KBM-7 (cell line): ENCODE results near the gene PACRG.

Experiments used
- DNase-seq: peaks from one replicate; pipeline ENCODE4 v3.0.0-alpha.2; 2015
- in situ Hi-C: fragments of 300-500 bp; cut with MboI; formaldehyde crosslinking; loops from 2 replicates; pipeline ENCODE4 v1.14.3; 2020; ENCODE audit warnings: low sequenced_read_pairs, low pct_unique_long_range_greater_than_20kb, mixed read lengths

Gene PACRG

DNA sequence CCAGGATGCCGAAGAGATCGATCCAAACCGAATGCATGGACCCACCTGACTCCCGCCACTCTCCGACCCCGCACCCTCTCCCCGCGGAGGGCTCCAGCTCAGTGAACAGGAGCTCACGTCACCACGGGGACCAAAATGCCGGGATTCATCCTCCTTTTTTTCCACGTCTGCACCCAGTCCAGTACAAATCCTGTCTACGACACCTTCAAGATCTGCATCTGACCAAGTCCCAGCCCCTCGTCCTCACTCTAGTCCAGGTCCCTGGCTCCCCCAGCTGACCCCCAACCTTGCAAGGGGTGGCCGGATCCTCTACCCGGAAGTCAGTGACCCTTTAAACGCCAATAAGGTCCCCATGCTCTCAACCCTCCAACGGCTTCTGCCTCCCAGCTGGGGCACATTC is 593.9 kb downstream of the PACRG start:
- in situ Hi-C loops: no loop called here

DNA sequence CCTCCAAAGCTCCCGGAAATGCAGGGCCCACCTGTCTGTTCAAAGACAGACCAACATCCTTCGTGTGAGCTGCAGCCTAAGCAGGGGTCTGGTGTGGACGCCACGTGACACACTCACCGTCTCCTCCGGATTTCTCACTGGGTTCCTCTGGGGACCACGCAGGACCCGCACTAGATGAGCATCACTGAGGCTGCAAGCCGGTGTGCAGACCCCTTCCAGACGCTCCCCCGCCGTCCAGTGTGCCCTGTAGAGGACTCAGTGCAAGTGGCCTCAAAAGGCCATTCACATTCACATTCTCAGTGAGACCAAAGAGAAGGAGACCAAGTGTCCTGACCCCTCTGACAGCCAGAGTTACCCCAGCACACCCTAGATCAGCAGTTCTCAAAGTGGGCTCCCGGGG is 595.5 kb downstream of the PACRG start:
- in situ Hi-C loops: no loop called here
- no peak for DNase-seq

More for the DNA sequence above, 593.9 kb downstream of the PACRG start:
- no peak for DNase-seq

DNA sequence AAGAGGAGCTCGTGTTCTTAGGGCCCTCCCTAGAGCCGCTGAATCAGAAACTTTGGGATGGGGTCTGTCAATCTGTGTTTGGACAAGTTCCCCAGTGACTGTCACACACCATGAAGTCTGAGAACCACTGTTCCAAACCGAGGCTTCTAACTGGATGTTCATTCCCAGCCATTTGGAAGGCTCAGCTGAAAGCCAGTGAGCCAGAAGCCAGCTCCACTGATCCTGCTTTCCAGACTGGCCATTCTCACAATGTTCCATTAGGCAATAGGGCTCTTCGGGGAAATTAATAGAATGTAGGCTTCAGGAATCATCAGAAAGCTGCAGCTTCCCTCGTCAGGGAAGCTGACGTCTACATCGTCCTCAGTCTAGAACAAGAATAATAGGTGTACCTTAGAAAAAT is 595.9 kb downstream of the PACRG start:
- in situ Hi-C loops: no loop called here
- DNase-seq: no peak

DNA sequence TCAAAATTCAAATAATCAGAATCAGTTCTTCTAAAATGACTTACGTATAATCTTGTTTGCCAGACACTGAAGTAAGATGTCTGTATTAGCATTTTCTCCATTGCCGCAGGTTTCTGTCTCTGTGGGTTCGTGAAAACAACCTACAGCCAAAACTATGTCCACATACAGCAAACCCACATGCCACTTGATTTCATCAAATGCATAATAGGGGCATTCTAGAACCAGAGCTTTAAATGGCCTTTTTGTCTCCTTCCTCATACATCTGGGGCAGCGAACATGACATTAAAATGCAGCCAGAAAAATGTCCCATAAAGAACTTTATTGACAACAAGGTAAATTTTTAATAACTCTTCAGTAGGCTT is 596.5 kb downstream of the PACRG start:
- in situ Hi-C loops: no loop called here
- no peak for DNase-seq

DNA sequence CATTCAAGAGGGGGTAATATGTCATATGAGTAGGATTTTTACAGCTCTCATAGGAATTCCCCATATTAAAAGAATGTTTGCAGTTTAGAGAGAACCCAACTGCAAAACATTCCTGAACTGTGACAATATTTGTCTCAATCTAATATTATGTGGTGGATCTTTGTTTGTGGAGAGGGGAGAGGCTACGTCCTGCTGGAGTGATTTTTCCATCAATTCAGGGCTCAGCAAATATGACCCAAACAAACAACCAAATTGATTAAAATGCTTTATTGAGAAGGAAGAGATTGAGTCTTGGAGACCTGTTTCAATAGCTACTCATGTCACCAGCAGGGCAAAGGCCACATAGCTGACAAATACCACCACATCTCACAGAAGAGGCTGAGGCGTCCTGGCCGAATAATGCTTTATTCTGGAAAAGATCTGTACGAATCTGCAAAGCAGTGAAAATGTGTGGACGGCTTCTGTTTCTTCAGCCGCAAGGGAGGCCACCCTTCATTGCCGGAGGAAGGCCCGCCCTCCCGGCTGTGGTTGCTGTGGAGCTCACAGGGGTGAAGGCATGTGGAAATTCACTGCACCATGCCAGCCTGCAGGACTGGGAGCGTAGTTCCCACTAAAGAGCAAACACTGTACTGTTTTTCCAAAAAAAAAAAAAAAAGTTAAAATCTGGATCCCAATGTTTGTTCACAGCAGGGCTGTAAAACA is 597.1 kb downstream of the PACRG start:
- in situ Hi-C loops: no loop called here
- no peak for DNase-seq

DNA sequence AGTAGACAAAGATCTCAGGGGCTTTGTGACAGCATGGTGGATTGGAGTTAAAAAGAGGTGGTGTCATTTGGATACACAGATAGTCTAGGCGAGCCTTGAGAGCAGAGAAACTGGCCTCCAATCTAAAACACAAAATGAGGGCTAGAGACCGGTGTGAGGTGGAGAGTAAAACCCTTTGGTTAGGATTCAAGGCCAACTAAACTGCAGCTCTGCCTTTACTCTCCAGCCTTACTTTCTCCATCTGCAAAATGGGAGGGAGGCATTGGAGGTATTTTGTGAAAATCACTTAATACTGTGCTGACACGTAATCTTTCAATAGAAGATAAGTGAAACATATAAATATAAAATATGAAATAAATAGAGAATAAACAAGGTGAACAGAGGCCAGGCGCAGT is 597.6 kb downstream of the PACRG start:
- in situ Hi-C loops: no loop called here
- no peak for DNase-seq

- in situ Hi-C loops: no loop called here
- no peak for DNase-seq
Measured at GRCh38 chr6:163327165-163327880, 599.5 kb downstream of the PACRG start.

DNA sequence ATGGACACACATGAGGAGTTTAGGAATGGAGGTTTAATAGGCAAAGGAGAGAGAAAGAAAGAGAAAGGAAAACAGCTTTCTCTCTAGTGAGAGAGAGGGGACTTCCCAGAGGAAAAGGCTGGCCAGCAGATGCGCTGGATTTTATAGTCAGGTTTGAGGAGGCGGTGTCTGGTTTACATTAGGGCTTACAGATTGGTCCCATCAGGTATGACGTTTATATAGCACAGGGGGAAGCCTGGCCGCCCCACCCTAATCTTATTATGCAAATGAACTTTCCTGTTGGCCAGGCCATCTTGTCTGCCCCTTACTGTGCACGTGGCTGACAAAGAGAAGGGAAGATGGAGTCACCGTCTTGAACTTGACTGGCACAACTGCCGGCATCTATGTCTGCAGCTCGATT is 600.1 kb downstream of the PACRG start:
- in situ Hi-C loops: no loop called here
- DNase-seq: no peak

GRCh38 chr6:163328411-163328810 is 600.6 kb downstream of the PACRG start:
- no peak for DNase-seq
- in situ Hi-C loops: no loop called here

DNA sequence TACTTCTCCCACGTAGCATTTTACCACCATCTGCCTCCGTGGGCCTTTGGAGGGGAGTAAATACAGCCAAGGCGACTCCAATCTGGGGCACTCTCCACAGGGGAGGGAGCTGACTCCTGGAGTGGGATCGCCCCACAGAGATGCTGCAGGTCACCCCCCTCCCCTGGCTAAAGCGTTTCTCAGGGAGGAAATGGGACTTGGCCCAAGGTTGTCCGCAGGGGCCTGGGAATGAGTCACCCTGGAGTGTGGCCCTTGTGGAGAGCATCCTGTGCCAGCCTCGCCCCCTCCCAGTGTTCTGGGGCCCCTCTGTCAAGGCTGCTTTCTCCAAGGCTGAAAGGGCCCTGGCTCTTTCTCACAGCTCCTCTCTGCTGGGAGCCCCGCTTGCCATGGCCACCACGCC is 602.2 kb downstream of the PACRG start:
- in situ Hi-C loops: no loop called here
- no peak for DNase-seq

- DNase-seq: no peak
- in situ Hi-C loops: no loop called here
Measured at GRCh38 chr6:163331245-163331644, 603.5 kb downstream of the PACRG start.

GRCh38 chr6:163332575-163332974 is 604.8 kb downstream of the PACRG start:
- in situ Hi-C loops: no loop called here
- DNase-seq: no peak

- no peak for DNase-seq
- in situ Hi-C loops: no loop called here
Measured at GRCh38 chr6:163333038-163333437, 605.3 kb downstream of the PACRG start.

GRCh38 chr6:163333701-163334663 is 606.2 kb downstream of the PACRG start:
- DNase-seq: no peak
- in situ Hi-C loops: no loop called here

DNA sequence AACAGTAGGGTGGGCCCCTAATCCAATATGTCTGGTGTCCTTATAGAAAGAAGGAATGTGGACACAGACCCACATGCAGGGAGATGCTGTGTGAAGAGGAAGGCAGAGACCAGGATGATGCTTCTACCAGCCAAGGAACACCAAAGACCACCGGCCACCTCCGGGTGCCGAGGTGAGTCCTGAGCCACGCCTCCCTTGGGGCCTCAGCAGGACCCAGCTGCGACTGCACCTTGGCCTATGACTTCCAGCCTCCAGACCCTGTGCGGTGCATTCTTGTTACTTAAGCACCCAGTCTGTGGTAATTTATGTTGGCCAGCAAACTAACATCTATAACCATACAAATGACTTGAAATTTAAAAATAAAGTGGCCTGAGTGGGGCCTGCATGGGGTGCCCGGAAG is 607.3 kb downstream of the PACRG start:
- DNase-seq: no peak
- in situ Hi-C loops: no loop called here

GRCh38 chr6:163335671-163336545 is 608.1 kb downstream of the PACRG start:
- DNase-seq: peak; percentile 83
- in situ Hi-C loops: no loop called here

- in situ Hi-C loops: no loop called here
- DNase-seq: no peak
Measured at GRCh38 chr6:163336961-163337360, 609.2 kb downstream of the PACRG start.

DNA sequence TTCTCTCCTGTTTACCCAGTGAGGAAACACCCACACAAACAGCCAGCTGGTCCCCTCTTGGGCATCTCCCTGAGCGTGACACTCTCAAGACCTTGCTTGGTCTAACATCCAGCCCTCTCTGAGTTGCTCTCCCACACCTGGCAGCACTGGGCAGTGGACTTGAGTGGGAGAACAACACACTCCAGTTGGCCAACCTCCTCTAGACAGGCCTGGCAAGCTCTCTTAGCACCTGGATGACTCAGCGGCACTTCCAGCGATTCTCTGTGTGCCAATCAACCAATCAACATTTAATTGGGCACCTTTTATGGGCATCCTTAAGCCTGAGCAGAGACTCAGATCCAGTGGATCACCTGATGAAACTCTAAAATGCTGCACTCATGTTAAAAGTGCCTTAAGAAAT is 610.2 kb downstream of the PACRG start:
- no peak for DNase-seq
- in situ Hi-C loops: no loop called here
